ENCODE results near the gene SLC25A52.
A peak's percentile ranks its signal among the peaks of the same experiment; 100 is the strongest.
"Not testable (repeated sequence)": the region's sequence is repeated elsewhere in the genome, so short reads cannot be mapped to it uniquely, and the experiment has no call there.

SLC25A52 gene

GRCh38 chr18:31740180-31740579, 20.5 kb downstream of the SLC25A52 start:
- DNase-seq (ENCODE audit: low read depth) = no peak

- DNase-seq (ENCODE audit: low read depth) = no peak
These were observed 21.0 kb downstream of the SLC25A52 start for GRCh38 chr18:31739651-31740050.

DNA sequence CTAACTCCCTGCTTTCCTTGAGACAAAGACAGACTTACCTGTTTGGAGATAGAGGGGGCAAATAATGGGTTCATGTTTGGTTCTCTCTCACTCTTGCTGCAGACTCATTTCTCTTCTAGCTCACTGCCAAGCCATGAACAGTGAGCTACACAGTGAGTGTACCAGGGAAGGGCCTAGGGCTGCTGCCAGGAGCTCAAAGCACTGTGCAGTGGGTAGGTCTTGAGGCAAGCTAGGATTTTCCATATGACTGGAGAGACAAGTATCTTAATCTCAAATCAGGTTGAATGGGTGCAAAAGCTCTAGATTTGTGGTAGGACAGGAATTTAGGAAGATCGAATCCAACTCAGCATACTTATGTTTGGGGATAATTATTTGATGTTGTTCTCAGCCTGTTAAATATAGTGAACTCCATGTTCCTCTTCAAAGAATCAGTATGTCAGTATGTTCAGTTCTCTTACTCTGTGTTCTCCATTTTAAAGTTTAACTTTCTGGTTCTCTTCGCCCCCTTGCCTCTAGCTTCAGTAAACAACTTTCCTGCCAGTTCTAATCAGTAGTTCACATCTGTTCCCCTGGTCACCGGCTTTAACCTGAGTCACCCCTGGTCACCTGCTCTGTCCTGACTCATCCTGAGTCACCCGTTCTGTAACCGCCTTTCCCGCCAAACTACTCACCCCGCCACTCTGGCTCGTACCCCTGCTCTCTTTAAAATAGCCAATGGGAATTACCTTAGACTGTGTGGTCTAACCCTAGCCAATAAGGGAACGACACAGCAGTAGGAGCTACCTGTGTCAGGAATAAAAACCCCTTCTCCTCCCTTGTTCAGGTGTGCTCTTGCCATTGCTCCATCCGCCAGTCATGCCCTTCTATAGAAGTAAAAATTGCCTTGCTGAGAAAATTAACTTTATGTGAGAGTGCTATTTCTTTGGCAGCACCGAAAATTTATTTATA, 21.9 kb downstream of the SLC25A52 start:
- DNase-seq (ENCODE audit: low read depth) = no peak

DNA sequence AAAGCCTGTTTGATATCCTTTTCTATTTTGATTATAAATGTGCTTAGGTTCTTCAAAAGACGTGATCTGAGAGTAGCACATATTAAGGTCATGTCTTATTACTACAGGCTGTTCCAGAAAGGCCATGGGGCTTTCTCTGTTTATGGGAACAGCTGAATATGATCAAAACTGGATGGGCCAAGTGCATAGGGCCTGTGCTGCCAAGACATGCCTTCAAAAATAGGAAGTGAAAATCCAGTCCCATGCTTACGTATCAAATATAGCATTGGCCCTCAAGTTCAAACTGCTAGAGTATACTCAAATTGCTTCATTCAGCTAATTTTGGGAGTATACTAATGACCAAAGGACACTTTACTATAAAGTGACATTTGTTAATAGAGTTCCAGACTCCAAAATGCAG, 24.1 kb downstream of the SLC25A52 start:
- no peak for DNase-seq (ENCODE audit: low read depth)

DNA sequence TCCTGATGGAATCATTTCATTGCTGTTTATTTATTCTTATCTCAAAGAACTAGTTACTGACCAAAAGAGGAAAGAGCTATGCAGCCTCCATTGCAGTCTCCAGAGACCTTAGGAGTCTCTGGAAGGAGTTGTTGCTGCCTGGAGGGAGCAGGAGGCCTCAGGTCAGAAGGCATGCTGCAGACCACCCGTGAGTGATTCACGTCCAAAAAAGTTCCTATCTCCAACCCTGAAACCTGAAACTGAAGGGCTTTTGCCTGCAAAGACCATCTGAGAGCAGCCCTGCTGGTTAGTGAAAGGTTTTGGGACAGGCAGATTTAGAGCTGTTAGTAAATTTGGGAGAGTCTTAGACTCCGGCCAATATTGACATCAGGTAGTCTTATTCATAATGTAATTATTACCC, 29.1 kb downstream of the SLC25A52 start:
- no peak for DNase-seq (ENCODE audit: low read depth)

- not testable (repeated sequence) for DNase-seq (ENCODE audit: low read depth)
These were observed 31.5 kb downstream of the SLC25A52 start for GRCh38 chr18:31729196-31729595.

GRCh38 chr18:31723990-31724711, 36.5 kb downstream of the SLC25A52 start:
- no peak for DNase-seq (ENCODE audit: low read depth)

- DNase-seq (ENCODE audit: low read depth) = no peak
These were observed 37.1 kb downstream of the SLC25A52 start for GRCh38 chr18:31723639-31723989.

- DNase-seq (ENCODE audit: low read depth) = peak; percentile 64
These were observed 38.2 kb downstream of the SLC25A52 start for GRCh38 chr18:31722369-31722957.

GRCh38 chr18:31721601-31722000, 39.1 kb downstream of the SLC25A52 start:
- no peak for DNase-seq (ENCODE audit: low read depth)

DNA sequence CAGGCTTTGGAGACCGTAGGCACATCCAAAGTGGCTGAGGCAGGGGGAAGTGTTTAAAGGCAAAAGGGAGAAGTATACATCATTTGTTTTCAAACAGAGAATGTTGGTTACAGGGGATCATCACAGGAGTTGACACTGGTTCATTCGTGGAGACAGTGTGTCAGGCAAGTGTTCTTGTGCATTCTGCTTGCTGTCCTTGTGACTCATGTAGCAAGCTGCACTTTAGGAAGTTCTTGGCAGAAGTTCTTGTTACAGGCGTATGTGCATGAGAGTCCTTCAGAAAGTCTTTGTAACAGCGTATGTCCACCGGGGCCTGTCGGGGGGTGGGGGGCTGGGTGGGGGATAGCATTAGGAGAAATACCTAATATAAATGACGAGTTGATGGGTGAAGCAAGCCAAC, 39.8 kb downstream of the SLC25A52 start:
- DNase-seq (ENCODE audit: low read depth) = no peak

GRCh38 chr18:31719363-31720006, 41.2 kb downstream of the SLC25A52 start:
- no peak for DNase-seq (ENCODE audit: low read depth)

DNA sequence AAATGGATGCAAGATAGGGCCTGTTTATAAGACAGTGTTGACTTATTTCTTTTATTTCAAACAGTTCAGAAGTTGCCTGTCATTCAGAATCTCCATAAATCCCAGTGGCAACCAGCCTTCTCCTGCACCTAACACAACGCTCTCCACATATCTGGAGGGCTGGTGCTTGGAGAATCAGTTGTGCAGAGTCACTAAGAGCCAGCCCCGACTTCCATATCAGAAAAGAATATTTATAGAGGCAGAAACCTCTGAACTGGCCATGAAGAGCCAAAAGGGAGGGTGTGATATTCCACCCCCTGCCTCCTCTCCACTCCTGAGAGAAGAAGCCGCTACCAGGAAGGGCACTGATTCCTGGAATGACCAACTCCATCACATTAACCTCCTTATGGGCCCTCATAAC, 42.3 kb downstream of the SLC25A52 start:
- no peak for DNase-seq (ENCODE audit: low read depth)

DNA sequence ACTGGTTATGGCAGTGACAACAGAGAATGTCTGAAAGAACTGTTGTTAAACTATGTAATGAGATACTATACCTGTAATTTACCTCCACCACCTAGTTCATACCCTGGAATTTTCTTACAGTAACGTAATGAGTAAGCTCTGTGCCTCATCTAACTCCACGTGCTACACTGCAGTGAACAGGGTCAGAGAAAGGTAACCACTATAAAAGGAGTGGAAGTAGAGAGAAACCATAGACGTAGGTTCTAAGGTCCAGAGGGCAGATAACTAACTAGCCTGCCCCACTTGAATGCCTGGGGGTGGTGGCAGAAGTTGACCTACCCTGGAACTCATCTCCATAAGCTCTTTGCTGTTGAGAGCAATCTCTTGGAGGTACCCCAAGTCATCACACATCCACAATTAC, 44.3 kb downstream of the SLC25A52 start:
- no peak for DNase-seq (ENCODE audit: low read depth)

DNA sequence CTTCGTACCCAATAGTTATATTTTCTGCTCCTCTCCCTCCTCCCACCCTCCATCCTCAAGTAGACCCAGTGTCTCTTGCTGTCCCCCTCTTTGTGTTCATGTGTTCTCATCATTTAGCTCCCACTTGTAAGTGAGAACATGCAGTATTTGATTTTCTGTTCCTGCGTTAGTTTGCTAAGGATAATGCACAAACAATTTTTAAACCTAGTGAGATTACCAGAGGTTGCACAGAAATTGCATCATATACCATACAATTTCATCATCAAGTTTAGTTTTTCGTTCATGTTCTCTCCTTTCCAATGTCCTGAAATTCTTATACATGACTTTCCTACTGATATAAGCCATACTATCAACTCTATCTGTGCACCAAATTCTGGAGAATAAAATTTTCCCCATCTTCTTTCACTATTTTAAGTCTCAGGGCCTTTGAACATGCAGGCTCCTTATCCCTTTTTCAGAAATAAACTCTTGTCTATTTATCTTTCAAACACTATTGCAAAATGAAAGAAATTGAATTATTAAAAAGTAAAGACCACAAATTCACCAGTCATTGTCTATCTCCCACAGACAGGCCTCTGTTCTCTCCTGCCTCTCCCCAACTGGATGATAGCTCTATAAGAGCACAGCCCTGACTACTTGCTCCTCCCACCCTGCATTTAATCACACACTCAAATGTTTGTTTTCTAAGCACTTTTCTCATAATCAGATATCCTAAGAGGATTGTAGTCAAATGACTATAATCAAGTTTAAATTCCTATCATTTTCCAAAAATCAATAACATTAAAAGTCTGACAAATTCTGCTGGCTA, 49.1 kb downstream of the SLC25A52 start:
- no peak for DNase-seq (ENCODE audit: low read depth)

- DNase-seq (ENCODE audit: low read depth) = no peak
These were observed 49.9 kb downstream of the SLC25A52 start for GRCh38 chr18:31710826-31711225.

Data from activated gamma-delta T cell treated with anti-CD3 and anti-CD28 coated beads, Interleukin-2, amount 50 U/mL, for 16 hours (primary cell).